DMS53 treated with DMSO at 0.1 percent for 48 hours (cell line): ENCODE data around the gene PGPEP1.

Source experiments
- DNase-seq: peaks from one replicate; lab custom pipeline; 2025; ENCODE audit not compliant: unreplicated experiment; lab: John Stamatoyannopoulos, UW

PGPEP1 gene

GRCh38 chr19:18417250-18418028 is 77.0 kb downstream of the PGPEP1 start:
- DNase-seq: peak; percentile 52

DNA sequence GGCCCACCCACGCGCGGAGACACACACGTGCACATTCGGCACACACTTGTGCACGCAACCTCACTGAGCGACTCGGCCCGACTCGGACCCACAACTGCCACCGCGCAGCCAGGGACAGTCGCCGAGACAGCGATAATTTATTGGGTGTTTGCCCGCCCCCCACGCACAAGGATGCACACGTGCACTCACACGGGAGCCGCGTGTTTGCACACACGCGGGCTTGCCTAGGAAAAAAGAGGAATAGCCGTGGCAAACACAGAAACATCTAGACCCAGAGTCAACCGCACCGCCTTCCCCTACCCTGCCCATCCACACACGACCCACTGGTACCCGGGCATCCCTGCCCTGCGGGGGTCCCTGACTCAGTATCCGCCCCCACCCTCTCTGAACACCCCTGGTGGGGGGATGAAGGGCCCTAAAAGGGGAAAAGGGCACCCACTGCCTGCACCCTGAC is 77.7 kb downstream of the PGPEP1 start:
- DNase-seq: no peak

- DNase-seq: peak; percentile 40
These were observed 78.2 kb downstream of the PGPEP1 start for GRCh38 chr19:18418483-18419194.

DNA sequence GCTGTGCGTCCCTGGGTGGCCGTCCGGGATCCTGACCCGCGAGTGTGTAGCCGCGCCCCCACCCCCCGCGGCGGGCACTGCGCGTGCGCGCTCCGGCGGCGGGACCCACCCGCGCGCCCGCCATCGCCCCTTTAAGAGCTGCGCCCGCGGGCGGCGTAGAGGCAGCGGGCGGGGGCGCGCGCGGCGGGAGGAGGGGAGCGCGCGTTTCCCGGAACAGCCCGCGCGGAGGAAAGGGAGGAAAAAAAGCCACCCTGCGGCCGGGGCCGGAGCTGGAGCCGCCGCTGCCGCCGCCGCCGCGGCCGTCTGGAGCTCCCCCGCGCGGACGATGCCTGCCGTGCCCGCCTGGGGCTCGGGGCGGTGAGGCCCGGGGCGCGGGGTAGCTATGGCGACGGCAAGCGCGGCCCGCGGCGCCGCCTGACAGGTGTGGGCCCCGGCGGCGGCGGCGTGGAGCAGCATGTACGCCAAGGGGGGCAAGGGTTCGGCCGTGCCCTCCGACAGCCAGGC is 78.8 kb downstream of the PGPEP1 start, which contains the start of gene SSBP4:
SSBP4 (plus strand) TSS at position 204 of the 504 bp plus-strand sequence; CDS start at position 455, 251 bp downstream.
- peak; percentile 29 for DNase-seq
